MM.1S (cell line): ENCODE measurements around the gene POM121L2.

Experiments used
- CTCF ChIP-seq: fragments of 300-600 bp; sonication (generic); IDR thresholded peaks from 2 replicates; pipeline ENCODE4 v1.5.1; 2016; ENCODE audit warnings: antibody characterized with exemption, low read length, mixed read lengths
- EZH2 ChIP-seq: fragments of 300-600 bp; sonication (generic); optimal IDR thresholded peaks from 2 replicates; pipeline ENCODE3; 2017; ENCODE audit warnings: low read depth, mild to moderate bottlenecking, antibody characterized with exemption, low read length, mixed read lengths

GRCh38 chr6:27260836-27261375, 51.2 kb downstream of the POM121L2 start:
- TF ChIP-seq CTCF (no peak), EZH2 (no peak)
